HG03135 (cell line): ENCODE results near the gene PRKCI.
"Not testable (repeated sequence)": the region's sequence is repeated elsewhere in the genome, so short reads cannot be mapped to it uniquely, and the experiment has no call there.

ENCODE experiments used
- ATAC-seq: cut with Tn5 transposase; IDR thresholded peaks from one replicate; pipeline ENCODE4 v1.9.1; 2021; ENCODE audit warnings: mild to moderate bottlenecking, moderate library complexity; ENCODE audit not compliant: unreplicated experiment

PRKCI gene

DNA sequence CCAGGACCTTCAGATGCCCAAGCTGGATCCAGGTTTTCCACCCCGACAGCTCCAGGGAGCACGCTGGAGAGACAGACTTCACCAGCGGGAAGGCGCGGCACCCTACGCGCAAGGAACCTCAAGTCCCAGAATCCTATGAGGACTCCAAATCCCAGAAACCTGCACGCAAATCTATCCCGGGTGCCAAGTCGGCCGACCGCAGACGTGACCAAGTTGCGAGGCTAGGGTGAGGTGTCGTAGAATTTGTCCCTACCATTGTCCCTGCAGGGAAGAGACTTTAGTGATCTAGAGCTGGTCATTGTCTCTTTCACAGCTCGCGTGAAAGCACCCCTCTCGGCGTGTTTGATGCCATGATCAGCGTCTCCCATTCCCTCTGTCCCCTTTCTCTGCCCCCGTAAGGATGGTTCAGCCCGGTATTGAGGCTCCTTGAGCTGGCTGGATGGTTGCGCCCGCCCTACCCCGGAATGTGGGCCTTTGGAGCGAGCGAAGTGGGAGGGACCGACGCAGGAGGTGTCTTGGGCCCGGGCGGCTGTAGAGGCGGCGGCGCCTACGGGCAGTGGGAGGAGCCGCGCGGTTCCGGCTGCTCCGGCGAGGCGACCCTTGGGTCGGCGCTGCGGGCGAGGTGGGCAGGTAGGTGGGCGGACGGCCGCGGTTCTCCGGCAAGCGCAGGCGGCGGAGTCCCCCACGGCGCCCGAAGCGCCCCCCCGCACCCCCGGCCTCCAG, at the start of gene PRKCI:
TSS of gene PRKCI (plus strand) at position 501 of the 723 bp plus-strand sequence. CDS start 246 bp downstream, outside the sequence.
- peak; percentile 97 for ATAC-seq

DNA sequence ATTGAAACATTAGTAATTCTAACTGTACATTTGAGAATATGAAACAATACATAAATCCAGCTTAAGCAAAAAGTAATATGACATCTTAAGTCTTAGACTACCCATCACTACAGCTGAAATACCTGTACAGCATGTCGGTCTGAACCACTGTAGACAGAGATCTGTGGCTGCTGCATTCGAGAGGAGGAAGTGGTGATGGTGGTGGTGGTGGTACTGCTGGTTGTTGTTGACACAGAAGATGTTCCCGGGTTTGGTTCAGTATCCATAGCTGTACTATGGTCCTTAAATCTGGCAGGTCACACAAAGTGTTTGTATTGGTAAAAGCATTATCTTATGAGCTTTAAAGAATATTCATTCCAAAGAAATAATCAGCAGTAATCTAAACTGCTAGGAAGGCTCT, 43.6 kb upstream of the PRKCI start:
- no peak for ATAC-seq

DNA sequence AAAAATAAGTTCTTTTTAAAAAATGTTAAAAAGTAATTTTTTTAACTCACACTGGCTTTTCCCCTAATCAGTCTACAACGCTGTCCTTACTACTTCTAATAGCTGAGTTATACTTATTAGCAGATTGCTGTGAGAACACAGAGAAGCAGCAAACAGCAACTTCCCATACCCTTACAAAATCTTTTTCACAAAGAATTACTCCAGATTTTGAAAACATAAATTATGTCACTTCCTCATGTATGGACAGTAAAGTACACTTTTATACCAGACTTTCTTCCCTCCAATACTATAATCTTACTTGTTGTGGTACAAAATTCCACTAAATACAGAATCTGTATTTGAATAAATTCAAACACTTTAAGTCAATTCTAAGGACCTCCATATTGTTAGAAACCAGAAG, 42.8 kb upstream of the PRKCI start:
- no peak for ATAC-seq

DNA sequence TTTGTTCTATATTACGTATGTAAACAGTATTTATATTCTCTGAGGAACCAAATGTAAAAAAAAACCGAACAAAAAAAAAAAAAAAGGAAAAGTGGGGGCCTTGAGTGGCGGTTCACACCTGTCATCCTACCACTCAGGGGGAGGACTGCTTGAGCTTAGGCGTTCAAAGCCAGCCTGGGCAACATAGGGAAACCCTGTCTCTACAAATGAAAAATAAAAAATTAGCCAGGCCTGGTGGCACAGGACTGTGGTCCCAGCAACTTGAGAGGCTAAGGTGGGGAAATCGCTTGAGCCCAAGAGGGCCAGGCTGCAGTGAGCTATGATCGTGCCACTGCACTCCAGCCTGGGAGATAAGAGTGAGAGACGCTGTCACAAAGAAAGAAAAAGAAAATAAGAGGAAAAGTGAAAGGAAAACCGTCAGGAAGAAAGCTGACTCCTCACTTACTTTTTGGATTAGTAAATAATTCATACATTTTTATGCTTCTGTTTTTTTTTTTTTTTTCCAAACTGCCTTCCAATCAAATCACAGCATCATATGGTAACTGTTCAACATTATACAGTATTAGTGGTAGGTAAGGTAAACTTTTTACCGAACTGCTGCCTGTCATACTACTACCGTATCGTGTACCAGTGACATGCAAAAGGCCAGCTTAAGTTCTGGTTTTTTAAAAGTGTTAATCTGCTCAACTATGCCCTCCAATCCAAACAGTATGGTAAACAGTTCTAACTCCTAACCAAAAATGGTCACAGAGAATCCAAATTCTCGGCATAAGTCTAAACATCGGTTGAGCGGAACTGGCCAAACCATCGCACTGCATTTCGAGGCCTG, 41.9 kb upstream of the PRKCI start:
- peak; percentile 25 for ATAC-seq

DNA sequence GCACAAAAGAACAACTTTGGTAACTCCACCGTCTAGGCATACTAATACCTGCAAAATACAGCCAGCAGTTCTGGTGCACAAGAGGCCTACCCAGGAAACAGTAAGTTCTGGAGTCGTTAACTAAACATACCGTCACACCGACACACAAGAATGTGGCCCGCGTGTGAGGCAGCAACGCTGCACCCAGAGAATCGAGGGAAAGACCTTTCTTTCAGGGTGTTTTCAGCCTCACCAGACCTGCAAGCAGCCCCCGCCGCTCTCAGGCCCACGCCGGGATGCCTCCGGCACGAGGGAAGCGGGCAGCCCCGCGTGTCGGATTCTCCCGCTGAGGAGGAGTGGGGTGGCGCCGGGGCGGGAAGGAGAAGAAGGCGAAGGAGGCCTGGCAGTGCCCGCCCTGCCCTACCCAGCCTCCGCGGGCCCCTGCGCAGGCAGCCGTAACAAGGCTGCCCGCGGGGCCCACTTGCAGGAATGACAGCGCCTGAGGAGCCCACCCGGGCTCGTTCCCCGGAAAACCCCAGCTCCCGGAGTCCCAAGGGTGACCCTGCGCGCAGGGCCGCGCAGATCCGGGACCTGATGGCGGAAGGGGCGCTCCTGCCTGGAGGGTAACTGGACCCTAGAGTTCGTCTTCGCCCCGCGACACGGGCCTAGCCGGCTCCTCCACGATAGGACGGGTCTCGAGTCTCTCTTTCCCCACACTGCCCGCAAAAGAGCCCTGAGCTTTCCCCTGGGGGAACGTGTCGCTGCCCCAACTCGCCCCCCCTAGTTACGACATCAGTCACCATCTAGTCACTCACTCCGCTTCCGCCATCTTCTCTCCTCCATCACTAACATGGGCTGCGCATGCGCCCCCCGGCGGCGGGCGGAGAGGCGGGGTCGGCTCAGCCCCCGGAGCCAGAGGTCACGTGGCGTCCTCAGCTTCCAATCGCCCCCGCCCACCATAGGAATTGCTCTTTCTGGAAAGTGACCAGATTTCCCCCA, 41.0 kb upstream of the PRKCI start, which contains the start of gene PHC3:
TSS of gene PHC3 (minus strand) at position 826 of the 978 bp plus-strand sequence. CDS start at position 808, 18 bp downstream.
- peak; percentile 83 for ATAC-seq

DNA sequence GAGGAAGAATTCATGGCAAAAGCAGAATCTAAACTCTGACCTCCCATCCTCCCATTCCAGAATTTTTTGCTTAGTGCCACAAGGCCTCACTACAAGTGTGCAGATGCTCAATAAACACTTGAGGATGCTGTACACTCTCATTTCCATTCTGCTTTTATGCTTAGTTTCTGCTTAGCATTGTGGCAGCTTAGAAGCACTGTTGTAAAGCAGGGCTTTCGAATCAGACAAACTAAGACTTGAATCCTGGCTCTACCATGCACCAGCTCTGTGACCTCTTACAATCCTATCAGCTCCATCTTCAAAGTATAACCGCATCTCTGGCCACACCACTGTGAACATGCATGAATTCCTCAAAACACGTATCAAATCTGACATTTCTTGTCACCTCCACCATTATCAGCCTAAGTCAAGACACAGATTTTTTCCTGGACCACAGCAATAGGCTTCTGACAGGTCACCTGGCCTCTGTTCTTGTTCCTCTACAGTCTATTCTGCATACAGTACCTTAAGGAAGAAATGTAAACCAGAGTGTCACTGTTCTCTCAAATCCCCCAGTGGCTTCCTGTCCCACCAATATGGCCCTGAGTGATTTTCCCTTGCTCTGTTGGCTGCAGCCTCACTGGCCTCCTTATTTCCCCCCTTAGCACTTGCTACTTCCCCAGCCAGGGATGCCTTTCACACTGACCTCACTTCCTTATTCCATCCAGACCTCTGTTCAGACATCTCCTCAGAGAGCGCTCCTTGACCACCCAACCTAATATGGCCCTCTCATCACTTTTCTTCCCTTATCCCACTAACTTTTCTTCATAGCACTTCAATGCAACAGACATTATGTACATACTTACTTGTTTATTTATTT, 32.6 kb upstream of the PRKCI start:
- no peak for ATAC-seq

DNA sequence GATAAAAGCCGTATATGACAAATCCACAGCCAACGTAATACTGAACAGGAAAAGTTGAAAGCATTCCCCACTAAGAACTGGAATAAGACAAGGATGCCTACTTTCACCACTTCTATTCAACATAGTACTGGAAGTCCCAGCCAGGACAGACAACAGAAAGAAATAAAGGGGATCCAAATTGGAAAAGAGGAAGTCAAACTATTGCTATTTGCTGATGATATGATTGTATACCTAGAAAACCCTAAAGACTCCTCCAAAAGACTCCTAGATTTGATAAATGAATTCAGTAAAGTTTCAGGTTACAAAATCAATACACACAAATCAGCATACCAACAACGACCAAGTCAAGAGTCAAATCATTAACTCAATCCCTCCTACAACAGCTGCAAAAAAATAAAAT, 26.5 kb upstream of the PRKCI start:
- not testable (repeated sequence) for ATAC-seq

DNA sequence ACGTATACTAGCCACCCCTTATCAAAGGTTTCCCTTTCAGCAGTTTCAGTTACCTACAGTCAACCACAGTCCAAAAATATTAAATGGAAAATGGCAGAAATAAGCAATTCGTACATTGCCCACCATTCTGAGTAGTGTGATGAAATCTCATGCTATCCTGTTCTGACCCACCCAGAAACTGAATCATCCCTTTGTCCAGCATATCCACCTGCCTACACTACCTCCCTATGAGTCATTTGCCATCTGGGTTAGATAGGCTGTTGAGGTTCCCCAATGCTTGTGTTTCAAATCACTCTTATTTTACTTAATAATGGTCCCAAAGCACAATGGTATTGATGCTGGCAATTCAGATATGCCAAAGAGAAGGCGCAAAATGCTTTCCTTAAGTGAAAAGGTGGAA, 25.4 kb upstream of the PRKCI start:
- ATAC-seq = no peak

DNA sequence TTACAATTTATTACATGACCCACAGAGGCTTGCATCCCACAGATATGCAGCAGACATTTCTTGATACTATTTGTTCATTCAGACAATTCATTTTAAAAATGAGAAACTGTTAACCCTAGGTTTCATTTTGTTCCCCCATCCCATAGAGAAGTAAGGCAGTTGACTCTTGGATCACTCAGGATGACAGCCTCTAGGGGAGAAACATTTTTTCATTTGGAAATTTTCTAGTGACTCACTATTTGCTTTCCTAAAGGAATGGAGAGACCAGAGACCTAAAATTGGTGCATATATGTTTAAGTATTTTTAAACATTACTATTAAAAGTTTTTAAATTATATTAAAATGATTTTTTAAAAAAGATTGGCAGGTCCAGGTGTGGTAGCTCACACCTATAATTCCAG, 21.2 kb upstream of the PRKCI start:
- no peak for ATAC-seq

DNA sequence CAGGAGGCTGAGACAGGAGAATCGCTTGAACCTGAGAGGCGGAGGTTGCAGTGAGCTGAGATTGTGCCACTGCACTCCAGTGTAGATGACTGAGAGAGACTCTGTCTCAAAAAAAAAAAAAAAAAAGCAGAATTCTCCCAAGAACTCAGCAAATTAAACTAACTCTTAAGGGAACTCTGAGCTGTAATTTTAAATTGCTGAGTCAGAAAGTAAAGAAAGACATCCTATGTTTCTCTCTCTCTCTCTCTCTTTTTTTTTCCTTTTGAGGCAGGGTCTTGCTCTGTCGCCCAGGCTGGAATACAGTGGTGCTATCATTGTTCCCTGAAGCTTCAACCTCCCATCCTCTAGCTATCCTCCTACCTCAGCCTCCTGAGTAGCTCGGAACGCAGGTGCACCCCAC, 20.7 kb upstream of the PRKCI start:
- ATAC-seq = no peak

DNA sequence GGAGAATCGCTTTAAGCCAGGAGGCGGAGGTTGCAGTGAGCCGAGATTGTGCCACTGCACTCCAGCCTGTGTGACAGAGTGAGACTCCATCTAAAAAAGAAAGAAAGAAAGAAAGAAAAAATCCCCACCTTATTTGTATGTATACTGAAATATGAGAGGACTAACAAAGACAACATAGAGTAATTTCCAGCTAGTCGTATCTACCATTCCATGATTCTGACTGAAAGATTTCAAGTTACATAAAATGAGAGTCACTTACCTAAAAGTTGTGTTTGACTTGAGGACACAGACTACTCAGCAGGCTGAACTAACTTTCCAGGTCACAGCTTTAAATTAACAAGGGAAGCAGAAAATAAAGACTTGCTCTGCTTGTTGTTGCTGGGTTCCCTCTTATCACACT, 18.8 kb upstream of the PRKCI start:
- no peak for ATAC-seq

DNA sequence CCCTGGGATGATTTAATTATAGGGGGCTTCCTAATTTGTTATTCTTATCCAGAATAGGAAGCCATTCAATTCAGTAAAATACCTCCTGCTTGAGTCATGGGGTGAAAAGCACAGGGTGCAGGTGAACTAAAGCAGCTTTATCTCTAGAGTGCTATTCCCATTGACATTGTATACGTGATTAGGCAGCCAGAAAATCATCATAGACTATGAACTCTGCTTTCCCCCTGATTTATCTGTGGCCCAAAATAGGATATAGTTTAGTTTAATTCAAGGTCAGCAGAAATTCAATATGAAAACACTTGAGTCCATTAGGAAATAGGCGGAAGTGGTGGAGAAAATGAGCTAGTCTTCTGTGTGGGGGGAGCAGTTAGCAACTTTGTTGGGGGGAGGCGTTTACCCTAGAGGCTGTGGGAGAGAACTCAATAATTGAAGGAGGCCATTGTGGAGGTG, 18.2 kb upstream of the PRKCI start:
- no peak for ATAC-seq

DNA sequence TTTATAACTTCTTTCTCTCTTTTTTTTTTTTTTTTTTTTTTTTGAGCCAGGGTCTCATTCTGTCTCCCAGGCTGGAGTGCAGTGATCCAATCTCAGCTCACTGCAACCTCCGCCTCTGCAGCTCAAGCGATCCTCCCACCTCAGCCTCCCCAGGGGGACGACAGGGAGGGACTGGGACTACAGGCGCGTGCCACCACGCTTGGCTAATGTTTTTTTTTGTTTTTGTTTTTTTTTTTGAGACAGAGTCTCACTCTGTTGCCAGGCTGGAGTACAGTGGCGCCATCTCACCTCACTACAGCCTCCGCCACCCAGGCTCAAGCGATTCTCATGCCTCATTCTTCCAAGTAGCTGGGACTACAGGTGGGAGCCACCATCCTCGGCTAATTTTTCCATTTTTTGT, 17.7 kb upstream of the PRKCI start:
- no peak for ATAC-seq

DNA sequence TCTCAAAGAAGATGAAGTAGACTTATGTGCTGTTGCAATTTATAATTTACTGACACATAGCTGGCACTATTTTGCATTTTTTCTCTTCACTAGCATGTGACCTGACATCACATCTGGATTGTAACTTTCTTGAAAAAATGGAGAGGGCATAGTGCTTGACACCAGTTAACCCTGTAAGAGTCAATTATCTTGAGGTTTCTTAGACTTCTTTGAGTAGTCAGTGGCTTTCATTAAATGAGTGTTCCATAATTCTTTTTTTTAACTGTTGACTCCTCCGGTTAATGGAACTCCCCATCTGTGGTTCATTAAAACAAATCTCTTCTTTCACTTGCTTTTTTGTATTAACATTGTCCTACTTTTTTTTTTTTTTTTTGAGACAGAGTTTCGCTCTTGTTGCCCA, 16.9 kb upstream of the PRKCI start:
- no peak for ATAC-seq

DNA sequence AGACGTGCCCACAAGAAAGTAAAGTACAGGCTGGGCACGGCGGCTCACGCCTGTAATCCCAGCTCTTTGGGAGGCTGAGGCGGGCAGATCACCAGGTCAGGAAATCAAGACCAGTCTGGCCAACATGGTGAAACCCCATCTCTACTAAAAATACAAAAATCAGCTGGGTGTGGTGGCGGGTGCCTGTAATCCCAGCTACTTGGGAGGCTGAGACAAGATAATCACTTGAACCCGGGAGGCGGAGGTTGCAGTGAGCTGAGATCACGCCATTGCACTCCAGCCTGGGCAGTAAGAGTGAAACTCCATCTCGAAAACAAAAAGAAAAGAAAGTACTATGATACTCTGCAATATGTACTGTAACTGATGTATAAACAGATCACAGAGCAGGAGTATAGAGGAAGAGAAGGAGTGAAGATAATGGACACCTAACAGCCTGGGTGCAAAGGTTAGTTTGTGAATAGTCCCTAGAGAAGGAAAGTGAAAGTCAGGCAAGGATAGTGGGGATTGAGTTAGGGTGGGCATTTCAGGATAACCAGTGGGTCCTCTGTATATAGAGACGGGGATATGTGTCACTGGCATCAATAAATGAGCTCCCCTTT, 16.0 kb upstream of the PRKCI start:
- not testable (repeated sequence) for ATAC-seq

DNA sequence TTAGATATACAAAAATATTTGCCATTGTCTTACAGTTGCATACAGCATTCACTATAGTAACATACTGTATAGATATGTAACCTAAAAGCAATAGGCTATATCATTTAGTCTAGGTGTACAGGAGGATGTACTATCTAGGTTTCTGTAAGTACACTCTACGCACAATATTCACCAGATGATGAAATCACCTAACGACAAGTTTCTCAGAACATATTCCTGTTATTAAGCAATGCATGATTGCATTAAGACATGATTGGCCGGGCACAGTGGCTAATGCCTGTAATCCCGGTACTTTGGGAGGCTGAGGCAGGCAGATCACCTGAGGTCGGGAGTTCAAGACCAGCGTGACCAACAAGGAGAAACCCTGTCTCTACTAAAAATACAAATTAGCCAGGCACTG, 14.5 kb upstream of the PRKCI start:
- no peak for ATAC-seq

DNA sequence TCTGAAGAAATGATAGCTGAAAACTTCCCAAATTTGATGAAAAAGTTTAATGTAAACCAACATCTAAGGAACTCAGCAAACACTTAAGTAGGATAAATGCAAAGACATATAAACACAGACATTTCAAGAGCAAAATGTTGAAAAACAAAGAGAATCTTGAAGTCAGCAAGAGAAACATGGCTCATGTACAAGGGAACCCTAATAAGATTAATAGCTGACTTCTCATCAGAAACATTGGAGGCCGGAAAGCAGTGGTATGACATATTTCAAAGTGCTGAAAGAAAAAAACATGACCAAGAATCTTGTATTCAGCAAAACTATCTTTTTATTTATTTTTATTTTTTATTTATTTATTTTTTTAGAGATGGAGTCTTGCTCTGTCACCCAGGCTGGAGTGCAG, 10.6 kb upstream of the PRKCI start:
- no peak for ATAC-seq

DNA sequence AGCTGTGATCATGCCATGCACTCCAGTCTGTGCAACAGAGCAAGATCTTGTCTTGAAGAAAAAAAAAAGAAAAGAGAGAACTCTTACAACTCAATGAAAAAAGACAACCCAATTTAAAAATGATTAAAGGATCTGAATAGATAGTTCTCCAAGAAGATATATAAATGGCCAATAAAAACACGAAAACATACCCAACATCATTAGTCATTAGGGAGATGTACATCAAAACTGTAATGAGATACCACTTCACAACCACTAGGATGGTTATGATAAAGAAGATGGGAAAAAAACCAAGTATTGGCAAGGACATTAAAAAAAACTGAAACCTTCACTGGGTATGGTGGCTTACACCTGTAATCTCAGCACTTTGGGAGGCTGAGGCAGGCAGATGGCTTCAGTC, 2.4 kb upstream of the PRKCI start:
- no peak for ATAC-seq

DNA sequence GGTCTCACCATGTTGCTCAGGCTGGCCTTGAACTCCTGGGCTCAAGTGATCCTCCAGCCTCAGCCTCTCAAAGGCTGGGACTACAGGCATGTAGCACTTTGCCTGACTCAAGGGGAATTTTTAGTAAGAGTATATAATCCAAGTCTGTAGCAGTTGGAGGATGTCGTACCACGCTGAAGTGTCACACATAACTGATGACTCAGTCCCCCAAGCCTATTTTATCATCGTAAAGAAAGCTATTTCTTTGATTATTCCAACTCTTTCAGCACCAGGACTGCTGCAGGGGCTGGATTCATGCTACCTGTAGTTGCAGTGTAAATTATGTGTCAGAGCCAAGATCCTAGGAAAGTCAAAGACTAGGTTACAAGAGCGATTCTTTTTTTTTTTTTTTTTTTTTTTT, 1.4 kb upstream of the PRKCI start:
- no peak for ATAC-seq
